Fibroblast of mammary gland (primary cell): ENCODE data around the gene LRRC3.
"Not testable (repeated sequence)": the region's sequence is repeated elsewhere in the genome, so short reads cannot be mapped to it uniquely, and the experiment has no call there.

Experiments
- DNase-seq: peaks from one replicate; pipeline ENCODE4 v3.0.0-alpha.2; 2010; ENCODE audit warnings: low read depth
- H3K4me3 ChIP-seq: 2 replicates; pipeline ENCODE4 v1.5.1; 2011; ENCODE audit warnings: low read depth, mild to moderate bottlenecking, low read length, moderate library complexity; ENCODE audit not compliant: control insufficient read depth
- TF ChIP-seq, protein P1 (sequence below): conservative IDR thresholded peaks from 2 replicates; pipeline ENCODE4 v1.5.1; 2011; ENCODE audit warnings: low read depth, low read length, inconsistent platforms; ENCODE audit not compliant: control insufficient read depth, insufficient read depth

LRRC3 gene

GRCh38 chr21:44414291-44415072 is 40.8 kb upstream of the LRRC3 start:
- TF ChIP-seq, protein P1, sequence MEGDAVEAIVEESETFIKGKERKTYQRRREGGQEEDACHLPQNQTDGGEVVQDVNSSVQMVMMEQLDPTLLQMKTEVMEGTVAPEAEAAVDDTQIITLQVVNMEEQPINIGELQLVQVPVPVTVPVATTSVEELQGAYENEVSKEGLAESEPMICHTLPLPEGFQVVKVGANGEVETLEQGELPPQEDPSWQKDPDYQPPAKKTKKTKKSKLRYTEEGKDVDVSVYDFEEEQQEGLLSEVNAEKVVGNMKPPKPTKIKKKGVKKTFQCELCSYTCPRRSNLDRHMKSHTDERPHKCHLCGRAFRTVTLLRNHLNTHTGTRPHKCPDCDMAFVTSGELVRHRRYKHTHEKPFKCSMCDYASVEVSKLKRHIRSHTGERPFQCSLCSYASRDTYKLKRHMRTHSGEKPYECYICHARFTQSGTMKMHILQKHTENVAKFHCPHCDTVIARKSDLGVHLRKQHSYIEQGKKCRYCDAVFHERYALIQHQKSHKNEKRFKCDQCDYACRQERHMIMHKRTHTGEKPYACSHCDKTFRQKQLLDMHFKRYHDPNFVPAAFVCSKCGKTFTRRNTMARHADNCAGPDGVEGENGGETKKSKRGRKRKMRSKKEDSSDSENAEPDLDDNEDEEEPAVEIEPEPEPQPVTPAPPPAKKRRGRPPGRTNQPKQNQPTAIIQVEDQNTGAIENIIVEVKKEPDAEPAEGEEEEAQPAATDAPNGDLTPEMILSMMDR, result no peak
- no peak for DNase-seq
- H3K4me3 ChIP-seq, result no peak overlapping the region

GRCh38 chr21:44415073-44416025 is 40.0 kb upstream of the LRRC3 start:
- TF ChIP-seq, protein P1, result no peak
- no peak overlapping the region for H3K4me3 ChIP-seq
- no peak for DNase-seq

GRCh38 chr21:44416193-44416592 is 39.1 kb upstream of the LRRC3 start:
- H3K4me3 ChIP-seq, result no peak overlapping the region
- TF ChIP-seq, protein P1, result no peak
- no peak for DNase-seq

DNA sequence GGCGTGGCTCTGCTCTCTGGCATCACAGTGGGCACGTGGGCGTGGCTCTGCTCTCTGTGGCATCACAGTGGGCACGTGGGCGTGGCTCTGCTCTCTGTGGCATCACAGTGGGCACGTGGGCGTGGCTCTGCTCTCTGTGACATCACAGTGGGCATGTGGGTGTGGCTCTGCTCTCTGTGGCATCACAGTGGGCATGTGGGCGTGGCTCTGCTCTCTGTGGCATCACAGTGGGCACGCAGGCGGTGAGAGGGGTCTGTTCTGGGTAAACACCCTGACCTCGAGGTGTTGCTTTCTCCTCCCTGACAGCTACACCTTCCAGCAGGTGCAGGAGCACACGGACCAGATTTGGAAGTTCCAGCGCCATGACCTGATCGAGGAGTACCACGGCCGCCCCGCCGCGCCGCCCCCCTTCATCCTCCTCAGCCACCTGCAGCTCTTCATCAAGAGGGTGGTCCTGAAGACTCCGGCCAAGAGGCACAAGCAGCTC is 37.6 kb upstream of the LRRC3 start:
- DNase-seq, result not testable (repeated sequence)

GRCh38 chr21:44418108-44418875 is 37.0 kb upstream of the LRRC3 start:
- TF ChIP-seq, protein P1, result no peak
- no peak for DNase-seq
- H3K4me3 ChIP-seq, result no peak overlapping the region

More for the DNA sequence above, 37.6 kb upstream of the LRRC3 start:
- not testable (repeated sequence) for H3K4me3 ChIP-seq

DNA sequence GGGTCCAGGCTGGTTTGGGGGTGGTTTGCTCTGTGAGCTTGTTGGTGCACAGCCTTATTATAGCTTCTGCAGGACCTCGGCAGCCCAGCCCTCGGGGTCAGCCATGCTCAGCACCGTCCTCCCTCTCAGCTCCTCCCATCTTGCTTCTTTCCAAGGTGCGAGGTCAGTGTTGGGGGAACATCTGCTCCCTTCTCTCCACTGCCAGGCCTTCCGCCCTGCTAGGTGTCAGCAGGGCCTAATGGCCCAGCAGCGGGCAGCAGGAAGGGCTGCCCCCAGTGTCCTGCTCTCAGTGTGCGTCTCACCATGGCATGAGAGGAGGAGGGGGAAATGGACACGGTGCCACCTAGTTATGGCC is 36.5 kb upstream of the LRRC3 start:
- DNase-seq, result no peak
- TF ChIP-seq, protein P1, result no peak

GRCh38 chr21:44419679-44420078 is 35.6 kb upstream of the LRRC3 start:
- no peak for DNase-seq
- TF ChIP-seq, protein P1, result no peak
- H3K4me3 ChIP-seq, result no peak overlapping the region

More for the DNA sequence above, 36.5 kb upstream of the LRRC3 start:
- H3K4me3 ChIP-seq, result no peak overlapping the region
